ENCODE results near the gene DUSP3.
A peak's percentile ranks its signal among the peaks of the same experiment; 100 is the strongest.

Gene DUSP3

GRCh38 chr17:43774304-43775250 is 4.2 kb downstream of the DUSP3 start:
- DNase-seq: no peak
- no peak overlapping the region for H2BK12ac ChIP-seq (ENCODE audit: low read length in 2 of 2)
- no peak overlapping the region for H3K27ac ChIP-seq (ENCODE audit: low read length, poor library complexity, severe bottlenecking)
- no peak overlapping the region for H2AK5ac ChIP-seq (ENCODE audit: low read length, severe bottlenecking)
- H2AFZ ChIP-seq (ENCODE audit: low read depth, low read length): no peak overlapping the region
- no peak overlapping the region for H2BK5ac ChIP-seq (ENCODE audit: low read depth, low read length, poor library complexity, severe bottlenecking)
- no peak overlapping the region for H2BK15ac ChIP-seq (ENCODE audit: low read depth, poor library complexity, severe bottlenecking)
- H2BK120ac ChIP-seq (ENCODE audit: low read depth, low read length): no peak overlapping the region
- H3K18ac ChIP-seq (ENCODE audit: low read depth in 1 of 2, low read length in 2 of 2): no peak overlapping the region
- H3K79me1 ChIP-seq (replicated peaks; ENCODE audit: low read length, poor library complexity, severe bottlenecking): peaks cover 46% of the 10 kb centered on the region
- H3K14ac ChIP-seq (ENCODE audit: low read length in 2 of 2): no peak overlapping the region
- WGBS: 97% methylated on average over 16 of the region's 16 CpGs
- no peak overlapping the region for H3K23ac ChIP-seq (ENCODE audit: low read length in 2 of 2)
- H3K4ac ChIP-seq (ENCODE audit: low read depth in 1 of 2, low read length in 2 of 2): no peak overlapping the region
- no peaks in the 10 kb centered on the region for H3K9me3 ChIP-seq (ENCODE audit: control insufficient read depth, low read length)
- H4K8ac ChIP-seq (ENCODE audit: low read length): no peak overlapping the region
- H3K9ac ChIP-seq (ENCODE audit: low read length): no peak overlapping the region
- H3K4me1 ChIP-seq (ENCODE audit: control insufficient read depth, insufficient read depth, low read depth, low read length): peaks cover 16% of the 10 kb centered on the region
- H3K4me2 ChIP-seq (ENCODE audit: low read length, poor library complexity, severe bottlenecking): peak overlapping the region; percentile 7
- H3K27me3 ChIP-seq (ENCODE audit: control insufficient read depth in 1 of 2, insufficient read depth in 1 of 2, low read length in 2 of 2): peaks cover 0 to 3% of the 10 kb centered on the region in 2 experiments
- H3K36me3 ChIP-seq (ENCODE audit: control insufficient read depth in 1 of 2, insufficient read depth in 2 of 2, low read depth in 1 of 2, low read length in 2 of 2): peaks cover 60 to 67% of the 10 kb centered on the region in 2 experiments
- no peak overlapping the region for H4K91ac ChIP-seq (ENCODE audit: low read length)
- no peak overlapping the region for H3K4me3 ChIP-seq (ENCODE audit: insufficient read depth in 1 of 2, low read depth in 1 of 2, low read length in 2 of 2)

- no peak overlapping the region for H3K14ac ChIP-seq (ENCODE audit: low read length in 2 of 2)
Measured at GRCh38 chr17:43772877-43773648, 5.7 kb downstream of the DUSP3 start.

GRCh38 chr17:43771463-43771862 is 7.3 kb downstream of the DUSP3 start:
- H3K9me3 ChIP-seq (ENCODE audit: control insufficient read depth, low read length): no peaks in the 10 kb centered on the region

More at GRCh38 chr17:43772877-43773648, 5.7 kb downstream of the DUSP3 start:
- no peak overlapping the region for H2AK5ac ChIP-seq (ENCODE audit: low read length, severe bottlenecking)
- H3K36me3 ChIP-seq (ENCODE audit: control insufficient read depth in 1 of 2, insufficient read depth in 2 of 2, low read depth in 1 of 2, low read length in 2 of 2): peaks cover 72 to 83% of the 10 kb centered on the region in 2 experiments
- no peaks in the 10 kb centered on the region for H3K27me3 ChIP-seq (ENCODE audit: control insufficient read depth in 1 of 2, insufficient read depth in 1 of 2, low read length in 2 of 2)
- H2BK12ac ChIP-seq (ENCODE audit: low read length in 2 of 2): no peak overlapping the region
- H2BK15ac ChIP-seq (ENCODE audit: low read depth, poor library complexity, severe bottlenecking): no peak overlapping the region
- H3K23ac ChIP-seq (ENCODE audit: low read length in 2 of 2): no peak overlapping the region
- no peak for DNase-seq
- no peak overlapping the region for H3K18ac ChIP-seq (ENCODE audit: low read depth in 1 of 2, low read length in 2 of 2)
- no peak overlapping the region for H3K4me2 ChIP-seq (ENCODE audit: low read length, poor library complexity, severe bottlenecking)
- no peaks in the 10 kb centered on the region for H3K9me3 ChIP-seq (ENCODE audit: control insufficient read depth, low read length)
- no peak overlapping the region for H4K8ac ChIP-seq (ENCODE audit: low read length)
- H3K4me3 ChIP-seq (ENCODE audit: insufficient read depth in 1 of 2, low read depth in 1 of 2, low read length in 2 of 2): no peak overlapping the region
- no peak overlapping the region for H2AFZ ChIP-seq (ENCODE audit: low read depth, low read length)
- no peak overlapping the region for H4K91ac ChIP-seq (ENCODE audit: low read length)
- no peak overlapping the region for H2BK5ac ChIP-seq (ENCODE audit: low read depth, low read length, poor library complexity, severe bottlenecking)
- H3K4me1 ChIP-seq (ENCODE audit: control insufficient read depth, insufficient read depth, low read depth, low read length): peaks cover 13% of the 10 kb centered on the region
- no peak overlapping the region for H3K27ac ChIP-seq (ENCODE audit: low read length, poor library complexity, severe bottlenecking)
- no peak overlapping the region for H2BK120ac ChIP-seq (ENCODE audit: low read depth, low read length)
- H3K4ac ChIP-seq (ENCODE audit: low read depth in 1 of 2, low read length in 2 of 2): no peak overlapping the region
- WGBS: 94% methylated on average over 10 of the region's 10 CpGs
- no peak overlapping the region for H3K9ac ChIP-seq (ENCODE audit: low read length)
- peaks cover 46% of the 10 kb centered on the region for H3K79me1 ChIP-seq (replicated peaks; ENCODE audit: low read length, poor library complexity, severe bottlenecking)

GRCh38 chr17:43770957-43771356 is 7.8 kb downstream of the DUSP3 start:
- Histone ChIP-seq H4K91ac (ENCODE audit: low read length) (no peak overlapping the region), H3K27me3 (ENCODE audit: control insufficient read depth in 1 of 2, insufficient read depth in 1 of 2, low read length in 2 of 2) (no peaks in the 10 kb centered on the region), H3K14ac (ENCODE audit: low read length in 2 of 2) (no peak overlapping the region), H3K79me1 (replicated peaks; ENCODE audit: low read length, poor library complexity, severe bottlenecking) (peaks cover 35% of the 10 kb centered on the region), H2BK5ac (ENCODE audit: low read depth, low read length, poor library complexity, severe bottlenecking) (no peak overlapping the region), H2AFZ (ENCODE audit: low read depth, low read length) (no peak overlapping the region), H3K9me3 (ENCODE audit: control insufficient read depth, low read length) (no peaks in the 10 kb centered on the region), H2AK5ac (ENCODE audit: low read length, severe bottlenecking) (no peak overlapping the region), H3K4me2 (ENCODE audit: low read length, poor library complexity, severe bottlenecking) (no peak overlapping the region), H3K18ac (ENCODE audit: low read depth in 1 of 2, low read length in 2 of 2) (no peak overlapping the region), H3K4me1 (ENCODE audit: control insufficient read depth, insufficient read depth, low read depth, low read length) (peaks cover 3% of the 10 kb centered on the region), H2BK15ac (ENCODE audit: low read depth, poor library complexity, severe bottlenecking) (no peak overlapping the region), H3K23ac (ENCODE audit: low read length in 2 of 2) (no peak overlapping the region), H3K36me3 (ENCODE audit: control insufficient read depth in 1 of 2, insufficient read depth in 2 of 2, low read depth in 1 of 2, low read length in 2 of 2) (peaks cover 71 to 78% of the 10 kb centered on the region in 2 experiments), H3K4ac (ENCODE audit: low read depth in 1 of 2, low read length in 2 of 2) (no peak overlapping the region), H3K27ac (ENCODE audit: low read length, poor library complexity, severe bottlenecking) (no peak overlapping the region), H2BK120ac (ENCODE audit: low read depth, low read length) (no peak overlapping the region), H3K4me3 (ENCODE audit: insufficient read depth in 1 of 2, low read depth in 1 of 2, low read length in 2 of 2) (no peak overlapping the region), H3K9ac (ENCODE audit: low read length) (no peak overlapping the region), H4K8ac (ENCODE audit: low read length) (no peak overlapping the region), H2BK12ac (ENCODE audit: low read length in 2 of 2) (no peak overlapping the region)
- no peak for DNase-seq
- WGBS: 100% methylated on average over 1 of the region's 2 CpGs

More at GRCh38 chr17:43771463-43771862, 7.3 kb downstream of the DUSP3 start:
- no peak overlapping the region for H2BK12ac ChIP-seq (ENCODE audit: low read length in 2 of 2)
- H3K27me3 ChIP-seq (ENCODE audit: control insufficient read depth in 1 of 2, insufficient read depth in 1 of 2, low read length in 2 of 2): no peaks in the 10 kb centered on the region
- no peak overlapping the region for H2BK120ac ChIP-seq (ENCODE audit: low read depth, low read length)
- WGBS: over 99% methylated on average over 9 of the region's 9 CpGs
- no peak overlapping the region for H2BK15ac ChIP-seq (ENCODE audit: low read depth, poor library complexity, severe bottlenecking)
- H3K4ac ChIP-seq (ENCODE audit: low read depth in 1 of 2, low read length in 2 of 2): no peak overlapping the region
- H2BK5ac ChIP-seq (ENCODE audit: low read depth, low read length, poor library complexity, severe bottlenecking): no peak overlapping the region
- DNase-seq: no peak
- no peak overlapping the region for H2AK5ac ChIP-seq (ENCODE audit: low read length, severe bottlenecking)
- no peak overlapping the region for H3K18ac ChIP-seq (ENCODE audit: low read depth in 1 of 2, low read length in 2 of 2)
- no peak overlapping the region for H3K4me3 ChIP-seq (ENCODE audit: insufficient read depth in 1 of 2, low read depth in 1 of 2, low read length in 2 of 2)
- no peak overlapping the region for H2AFZ ChIP-seq (ENCODE audit: low read depth, low read length)
- H3K36me3 ChIP-seq (ENCODE audit: control insufficient read depth in 1 of 2, insufficient read depth in 2 of 2, low read depth in 1 of 2, low read length in 2 of 2): peaks cover 76 to 79% of the 10 kb centered on the region in 2 experiments
- H3K23ac ChIP-seq (ENCODE audit: low read length in 2 of 2): no peak overlapping the region
- H4K8ac ChIP-seq (ENCODE audit: low read length): no peak overlapping the region
- H3K14ac ChIP-seq (ENCODE audit: low read length in 2 of 2): no peak overlapping the region
- no peak overlapping the region for H3K4me2 ChIP-seq (ENCODE audit: low read length, poor library complexity, severe bottlenecking)
- H3K9ac ChIP-seq (ENCODE audit: low read length): no peak overlapping the region
- peaks cover 40% of the 10 kb centered on the region for H3K79me1 ChIP-seq (replicated peaks; ENCODE audit: low read length, poor library complexity, severe bottlenecking)
- H3K4me1 ChIP-seq (ENCODE audit: control insufficient read depth, insufficient read depth, low read depth, low read length): peaks cover 7% of the 10 kb centered on the region
- no peak overlapping the region for H3K27ac ChIP-seq (ENCODE audit: low read length, poor library complexity, severe bottlenecking)
- no peak overlapping the region for H4K91ac ChIP-seq (ENCODE audit: low read length)

All from mesenchymal stem cell (in vitro differentiated cells and primary cell).